Germinal center (tissue), 1 donor: ENCODE measurements around the gene MOB2.

Experiments used
- DNase-seq: peaks from one replicate; pipeline ENCODE4 v3.0.0; 2012; ENCODE audit warnings: mixed read lengths, low spot score

The MOB2 gene

GRCh38 chr11:1486054-1486825, at the start of gene MOB2:
Gene MOB2, minus strand, starts transcription at chr11:1486779. Its CDS starts 223 bp downstream, at chr11:1486556.
- DNase-seq: no peak

- DNase-seq: no peak
Measured at GRCh38 chr11:1534682-1535081, 48.1 kb upstream of the MOB2 start.

GRCh38 chr11:1534171-1534570, 47.6 kb upstream of the MOB2 start:
- DNase-seq: no peak

- DNase-seq: no peak
Measured at GRCh38 chr11:1533342-1533725, 46.8 kb upstream of the MOB2 start.

- DNase-seq: no peak
Measured at GRCh38 chr11:1532606-1533341, 46.2 kb upstream of the MOB2 start.

GRCh38 chr11:1532014-1532586, 45.5 kb upstream of the MOB2 start:
- DNase-seq: no peak

GRCh38 chr11:1531449-1532013, 45.0 kb upstream of the MOB2 start:
- DNase-seq: no peak

- DNase-seq: no peak
Measured at GRCh38 chr11:1530686-1531448, 44.3 kb upstream of the MOB2 start.

GRCh38 chr11:1529774-1530173, 43.2 kb upstream of the MOB2 start:
- no peak for DNase-seq

GRCh38 chr11:1529286-1529685, 42.7 kb upstream of the MOB2 start:
- DNase-seq: no peak

- no peak for DNase-seq
Measured at GRCh38 chr11:1528710-1529109, 42.1 kb upstream of the MOB2 start.

- DNase-seq: no peak
Measured at GRCh38 chr11:1526785-1527184, 40.2 kb upstream of the MOB2 start.

- DNase-seq: peak; percentile 31
Measured at GRCh38 chr11:1523779-1524178, 37.2 kb upstream of the MOB2 start.

GRCh38 chr11:1523077-1523476, 36.5 kb upstream of the MOB2 start:
- no peak for DNase-seq

GRCh38 chr11:1522081-1522424, 35.5 kb upstream of the MOB2 start:
- no peak for DNase-seq

GRCh38 chr11:1521382-1522080, 35.0 kb upstream of the MOB2 start:
- peak; percentile 64 for DNase-seq

GRCh38 chr11:1520663-1521267, 34.2 kb upstream of the MOB2 start:
- DNase-seq: no peak

- DNase-seq: no peak
Measured at GRCh38 chr11:1520209-1520662, 33.7 kb upstream of the MOB2 start.

- DNase-seq: no peak
Measured at GRCh38 chr11:1519028-1520010, 32.7 kb upstream of the MOB2 start.

- DNase-seq: no peak
Measured at GRCh38 chr11:1518301-1518700, 31.7 kb upstream of the MOB2 start.
